Testis (tissue), 2 donors: Measurements from ENCODE around the gene SPAG5.

Experiments used
- CTCF ChIP-seq, 3 experiments: fragments of 450-650 bp in 2 of 3; fragments of 200-600 bp in 1 of 3; sonication (generic) in 1 of 3; IDR thresholded peaks; one replicate each; pipeline ENCODE4 v1.5.1; 2016 to 2019; ENCODE audit warnings: antibody characterized with exemption in 3 of 3, mild to moderate bottlenecking in 2 of 3, moderate library complexity in 1 of 3
- POLR2A ChIP-seq: fragments of 450-650 bp; IDR thresholded peaks from one replicate; pipeline ENCODE4 v1.6.1; 2017; ENCODE audit warnings: antibody characterized with exemption, mild to moderate bottlenecking, moderate library complexity

- TF ChIP-seq CTCF (IDR thresholded peaks at IDR 0.05) = no peak
- no peak for TF ChIP-seq POLR2A
Measured at GRCh38 chr17:28573966-28574480, 24.8 kb downstream of the SPAG5 start.
